HG03139 (cell line): ENCODE data around the gene LLPH.
A peak's percentile ranks its signal among the peaks of the same experiment; 100 is the strongest.

ENCODE experiments used
- ATAC-seq: cut with Tn5 transposase; IDR thresholded peaks from one replicate; pipeline ENCODE4 v1.9.1; 2021; ENCODE audit not compliant: unreplicated experiment

LLPH gene

DNA sequence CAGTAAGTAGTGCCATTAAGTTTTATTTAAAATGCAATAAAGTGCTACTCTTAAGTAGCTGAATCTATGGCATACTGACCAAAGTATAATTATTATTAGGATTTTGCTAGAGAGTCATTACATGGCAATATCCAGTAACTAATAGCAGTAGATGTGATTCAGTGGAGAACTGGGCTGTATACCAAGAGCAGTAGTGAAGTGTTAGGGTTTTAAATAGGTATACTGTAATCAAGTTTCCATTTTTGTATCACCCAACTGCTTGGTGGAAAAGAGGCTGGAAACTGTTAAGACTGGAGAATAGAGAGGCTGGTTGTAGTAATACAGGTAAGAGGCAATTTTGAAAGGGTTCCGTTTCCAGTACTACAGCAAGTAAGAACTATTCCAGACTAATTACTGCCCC lies 13.3 kb upstream of the LLPH start:
- no peak for ATAC-seq

DNA sequence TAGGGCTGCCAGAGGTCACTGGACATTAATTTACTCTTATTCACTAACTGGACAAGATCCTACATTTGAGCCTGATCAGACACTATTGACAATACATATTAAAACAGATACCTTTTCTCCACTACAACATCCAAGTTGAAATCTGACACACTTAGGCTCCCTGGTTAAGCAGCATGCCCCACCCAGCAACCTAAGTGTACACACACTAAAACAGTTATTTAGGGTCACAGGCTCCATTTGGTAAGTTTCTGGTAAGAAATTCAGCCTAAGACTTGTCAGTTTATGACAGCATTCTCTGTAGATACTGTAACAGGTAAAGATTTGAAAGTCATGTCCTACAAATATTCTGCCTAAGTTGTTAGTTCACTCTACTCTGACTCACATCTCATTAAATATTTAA lies 12.3 kb upstream of the LLPH start:
- ATAC-seq: no peak

DNA sequence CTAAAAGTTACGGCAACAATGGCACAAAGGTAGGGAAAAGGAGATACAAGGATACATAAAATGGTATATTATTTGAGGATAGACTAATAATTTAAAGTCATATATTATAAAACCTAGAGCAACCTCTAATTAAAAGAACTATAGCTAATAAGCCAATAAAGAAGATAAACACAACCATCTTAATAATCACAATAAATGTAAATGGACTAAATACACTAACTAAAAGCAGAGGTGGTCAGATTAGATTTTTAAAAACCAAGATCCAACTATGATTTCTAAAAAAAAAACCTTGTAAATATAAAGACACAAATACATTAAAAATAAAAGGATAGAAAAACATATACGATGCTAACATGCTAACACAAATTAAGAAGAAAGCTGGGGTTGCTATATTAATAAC lies 10.7 kb upstream of the LLPH start:
- no peak for ATAC-seq

DNA sequence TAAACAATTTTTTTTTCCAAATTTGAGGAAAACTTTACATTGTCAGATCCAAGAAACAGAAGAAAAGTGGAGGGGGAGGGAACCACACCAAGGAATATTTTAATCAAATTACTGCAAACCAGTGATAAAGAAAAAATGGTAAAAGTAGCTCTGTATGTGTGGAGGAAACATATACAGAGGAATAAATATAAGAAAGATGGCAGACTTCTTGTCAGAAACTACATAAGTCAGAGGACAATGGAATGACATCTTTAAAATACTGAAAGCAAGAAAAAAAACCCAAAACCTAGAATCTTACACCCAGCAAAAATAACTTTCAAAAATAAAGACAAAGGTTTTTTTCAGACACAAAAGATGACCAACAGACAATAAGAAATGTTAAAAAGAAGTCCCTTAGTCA lies 10.2 kb upstream of the LLPH start:
- ATAC-seq: no peak

DNA sequence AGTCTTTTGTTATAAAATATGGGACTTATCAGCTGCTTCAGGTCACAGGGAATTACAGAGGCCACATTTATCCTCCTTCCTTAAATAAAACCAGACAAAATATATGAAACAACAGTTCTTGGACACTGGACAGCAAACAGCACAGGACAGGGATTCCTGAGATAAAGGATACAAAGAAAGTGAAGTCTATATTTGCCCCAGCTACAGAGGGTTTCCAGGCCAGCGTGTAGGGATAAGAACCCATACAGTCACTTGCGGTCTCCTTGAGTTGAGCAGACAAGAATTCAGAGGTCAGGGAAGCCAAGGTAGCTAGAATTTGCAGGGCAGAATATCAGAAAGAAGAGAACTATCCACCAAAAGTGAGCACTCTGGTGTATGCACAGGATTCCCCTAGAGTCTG lies 8.8 kb upstream of the LLPH start:
- ATAC-seq: no peak

DNA sequence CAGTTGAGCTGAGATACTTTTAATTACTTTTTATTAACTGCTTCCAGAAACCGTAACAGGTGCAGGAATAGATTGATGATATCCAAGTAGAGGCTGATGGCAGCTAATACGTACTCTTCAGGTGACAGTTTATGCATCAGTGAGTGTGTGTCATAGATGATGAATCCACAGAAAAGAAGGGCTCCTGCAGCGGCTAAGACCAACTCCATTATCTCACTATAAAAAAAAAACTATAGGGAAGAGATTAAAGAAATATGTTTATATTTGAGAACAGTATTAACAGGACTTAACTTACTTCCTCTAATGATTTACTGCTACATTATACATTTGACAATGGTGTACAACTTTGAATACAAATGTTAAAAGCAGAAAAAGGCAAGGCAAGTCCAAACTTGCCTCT lies 7.4 kb upstream of the LLPH start:
- ATAC-seq: no peak

DNA sequence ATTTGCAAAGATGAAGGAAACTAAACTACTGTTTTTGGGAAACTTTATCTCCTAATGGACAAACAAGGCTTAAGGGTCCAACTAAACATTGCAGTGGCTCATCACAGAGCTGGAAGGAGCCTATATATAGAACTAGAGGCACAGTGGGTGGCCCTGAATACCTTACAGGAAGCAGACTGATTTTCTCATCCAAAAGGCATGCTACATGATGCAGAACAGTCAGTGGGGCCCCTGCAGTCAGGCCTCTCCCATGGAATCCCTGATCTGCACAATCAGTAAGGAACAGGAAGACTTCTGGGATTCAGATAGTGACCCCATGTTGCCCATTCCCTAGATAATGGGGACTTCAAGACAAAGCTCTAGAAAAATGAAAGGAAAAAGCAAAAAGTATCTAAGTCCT lies 1.9 kb upstream of the LLPH start:
- no peak for ATAC-seq

DNA sequence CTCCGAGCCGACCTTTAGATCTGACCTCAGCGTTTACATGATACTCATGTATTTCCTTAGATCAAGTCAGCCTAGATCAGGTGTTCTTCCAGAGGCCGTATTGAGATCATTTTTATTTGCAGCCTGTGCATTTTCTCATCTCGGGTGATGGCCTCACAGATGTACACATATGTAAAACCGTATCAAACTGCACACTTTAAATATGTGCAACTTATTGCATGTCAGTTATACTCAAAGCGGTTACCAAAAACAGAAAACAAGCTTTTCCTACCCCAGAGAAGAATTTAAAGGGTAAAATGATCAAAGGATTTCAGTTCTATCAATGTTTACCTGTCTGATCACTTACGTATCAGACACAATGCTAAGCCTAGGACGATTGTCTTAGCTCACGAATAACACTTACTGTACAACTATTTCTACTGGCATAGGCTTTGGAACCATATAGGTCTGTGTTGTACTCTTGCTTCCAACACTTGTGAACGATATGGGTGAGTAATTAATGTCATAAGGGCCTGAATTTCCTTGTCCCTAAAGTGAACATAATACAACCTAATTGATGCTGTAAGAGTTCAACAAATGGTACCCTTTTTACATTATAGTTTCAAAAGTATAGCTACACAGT lies 628 bp upstream of the LLPH start:
- peak; percentile 8 for ATAC-seq

DNA sequence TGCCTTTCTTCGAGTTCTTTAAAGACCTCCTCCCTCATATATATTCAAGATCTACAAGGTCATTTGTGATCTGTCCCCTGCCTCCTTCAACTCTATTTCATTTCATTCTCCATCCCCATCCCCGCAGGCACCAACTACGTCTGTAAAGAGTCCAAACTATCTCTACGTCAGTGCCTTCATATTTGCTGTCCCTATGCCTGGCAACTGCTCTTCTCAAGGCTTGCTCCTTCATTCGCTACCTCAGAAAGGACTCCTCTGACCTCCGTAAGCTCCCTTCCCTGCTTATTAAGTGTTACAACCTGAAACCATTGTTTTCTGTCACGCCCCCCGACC lies 650 bp downstream of the LLPH start:
- no peak for ATAC-seq

DNA sequence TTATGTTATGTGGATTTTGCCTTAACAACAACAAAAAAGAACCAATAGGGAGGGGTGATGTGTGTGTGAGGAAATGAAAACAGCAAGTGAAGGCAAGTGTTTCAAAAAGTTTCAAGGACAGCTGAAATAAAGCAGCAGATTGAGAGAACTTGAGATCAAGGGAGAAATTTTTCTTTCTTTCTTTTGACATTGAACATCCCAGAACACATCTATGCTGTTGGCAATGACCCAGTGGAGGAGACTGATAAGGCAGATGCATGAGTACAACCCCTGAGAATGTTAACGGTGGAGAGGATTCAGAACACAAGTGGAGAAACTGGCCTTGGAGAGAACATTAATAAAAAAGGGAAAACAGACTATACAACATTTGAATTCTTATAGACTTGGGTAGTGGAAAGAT lies 2.9 kb downstream of the LLPH start:
- ATAC-seq: no peak

DNA sequence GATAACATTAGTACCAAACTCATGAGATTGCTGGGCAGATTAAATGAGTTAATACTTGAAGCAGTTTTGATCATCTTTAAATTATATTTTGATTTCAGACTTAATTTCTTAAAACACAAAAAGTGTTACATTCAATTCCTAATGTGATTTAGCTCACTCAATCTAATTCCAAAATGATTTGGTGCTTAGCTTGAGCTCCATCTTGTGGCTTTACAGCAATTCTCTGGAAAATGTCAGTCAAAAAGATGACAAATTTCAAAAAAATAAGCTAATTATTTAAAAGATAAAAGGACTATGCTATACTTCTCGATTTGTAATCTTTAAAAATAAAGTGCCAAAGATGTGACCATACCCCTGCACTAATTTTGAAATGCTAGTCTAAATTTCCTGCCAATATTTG lies 10.1 kb downstream of the LLPH start:
- ATAC-seq: no peak

DNA sequence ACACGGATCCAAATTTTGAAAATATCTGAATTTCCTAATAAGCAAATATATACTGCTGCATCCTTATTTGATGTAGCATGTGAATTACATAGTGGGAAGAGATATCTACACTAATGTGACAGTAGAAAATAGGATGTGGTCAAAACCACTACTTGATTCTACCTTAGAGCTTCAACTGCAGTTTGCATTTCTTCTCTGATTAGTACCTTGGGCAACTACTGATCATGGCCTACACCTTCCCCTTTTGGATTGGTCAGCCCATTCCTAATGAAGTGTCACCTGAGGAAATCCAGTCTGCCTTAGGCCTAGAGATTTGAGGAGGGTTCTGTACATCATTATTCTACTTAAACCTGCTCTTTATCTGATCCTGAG lies 10.7 kb downstream of the LLPH start:
- ATAC-seq: no peak

DNA sequence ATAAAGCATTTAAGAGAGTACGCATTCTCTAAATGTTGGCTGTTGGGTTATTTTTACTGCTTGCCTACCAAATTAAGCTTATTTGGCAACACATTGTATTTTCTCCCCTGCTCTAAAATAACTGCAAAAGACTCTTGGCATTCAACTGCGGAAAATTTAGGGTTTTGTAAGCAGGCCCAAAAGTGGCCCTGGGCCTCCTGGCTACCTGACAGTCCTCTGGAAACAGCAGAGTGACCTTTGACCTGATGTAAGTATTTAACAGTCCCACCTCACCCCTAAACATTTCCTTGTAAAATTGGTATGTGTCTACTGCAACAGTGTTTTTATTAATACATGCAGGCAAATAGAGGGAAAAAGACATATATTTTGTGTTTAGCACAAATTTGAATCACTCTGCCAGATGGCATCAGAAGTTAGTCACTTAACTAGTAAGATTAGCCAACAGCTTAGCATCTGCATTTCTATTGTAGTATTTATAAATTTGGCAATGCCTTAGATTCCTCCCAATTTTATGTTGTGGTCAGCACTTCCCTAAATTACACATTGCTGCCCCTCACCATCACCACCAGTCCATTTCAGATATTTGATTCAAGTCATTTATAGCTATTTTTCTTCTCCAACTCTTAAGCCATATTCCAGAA lies 11.2 kb downstream of the LLPH start:
- ATAC-seq: no peak

DNA sequence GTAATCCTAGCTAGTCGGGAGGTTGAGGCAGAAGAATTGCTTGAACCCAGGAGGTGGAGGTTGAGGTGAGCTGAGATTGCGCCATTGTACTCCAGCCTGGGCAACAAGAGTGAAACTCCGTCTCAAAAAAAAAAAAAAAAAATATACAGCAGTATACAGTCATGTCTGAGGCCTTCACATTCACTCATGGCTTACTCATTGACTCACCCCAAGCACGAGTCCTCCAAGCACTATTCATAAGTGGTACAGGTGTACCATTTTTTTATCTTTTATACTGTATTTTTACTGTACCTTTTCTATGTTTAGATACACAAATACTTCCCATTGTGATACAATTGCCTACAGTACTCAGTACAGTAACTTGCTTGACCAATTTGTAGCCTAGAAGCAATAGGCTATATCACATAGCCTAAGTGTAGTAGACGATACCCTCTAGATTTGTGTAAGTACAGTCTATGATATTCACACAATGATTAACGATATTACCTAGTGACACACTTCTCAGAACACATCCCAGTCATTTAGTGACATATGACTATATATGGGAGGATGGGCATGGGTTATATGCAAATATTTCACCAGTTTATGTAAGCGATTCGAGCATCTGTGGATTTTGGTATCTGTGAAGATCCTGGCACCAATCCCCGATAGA lies 12.2 kb downstream of the LLPH start:
- ATAC-seq: no peak

DNA sequence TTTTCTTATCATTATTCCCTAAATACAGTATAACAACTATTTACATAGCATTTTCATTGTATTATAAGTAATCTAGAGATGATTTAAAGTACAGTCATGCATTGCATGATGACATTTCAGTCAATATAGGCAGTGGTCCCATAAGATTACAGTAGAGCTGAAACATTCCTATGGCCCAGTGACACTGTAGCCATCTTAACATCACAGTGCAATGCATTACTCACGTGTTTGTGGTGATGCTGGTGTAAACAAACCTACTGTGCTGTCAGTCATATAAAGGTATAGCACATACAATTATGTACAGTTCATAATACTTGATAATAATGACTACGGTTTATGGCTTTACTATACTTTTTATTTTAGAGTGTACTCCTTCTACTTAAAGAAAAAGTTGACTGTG lies 13.3 kb downstream of the LLPH start:
- no peak for ATAC-seq

DNA sequence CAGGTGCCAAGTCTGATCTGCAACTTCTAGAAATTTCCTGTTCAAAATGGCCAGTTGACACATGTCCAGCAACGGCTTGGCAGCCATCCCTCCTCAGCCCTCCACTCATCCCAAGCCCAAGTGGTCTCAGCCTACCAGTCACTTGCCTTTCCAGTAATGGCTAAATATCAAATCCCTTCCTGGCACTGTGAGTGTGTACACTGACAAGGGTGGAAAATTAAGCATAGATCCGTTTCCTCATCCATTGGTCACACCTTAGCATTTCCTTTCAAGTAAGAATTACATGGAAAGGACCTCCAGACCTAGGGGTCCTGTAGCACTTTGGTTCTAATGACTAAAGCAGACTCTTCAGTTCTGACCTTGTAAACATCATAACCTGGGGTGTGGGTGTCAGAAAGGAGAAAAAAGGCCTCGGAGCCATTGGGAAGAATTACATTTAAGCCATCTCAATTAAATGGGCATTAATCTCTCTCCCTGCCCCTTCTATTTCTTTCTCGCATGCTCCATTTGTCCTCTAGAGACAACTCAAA lies 15.4 kb downstream of the LLPH start:
- no peak for ATAC-seq

DNA sequence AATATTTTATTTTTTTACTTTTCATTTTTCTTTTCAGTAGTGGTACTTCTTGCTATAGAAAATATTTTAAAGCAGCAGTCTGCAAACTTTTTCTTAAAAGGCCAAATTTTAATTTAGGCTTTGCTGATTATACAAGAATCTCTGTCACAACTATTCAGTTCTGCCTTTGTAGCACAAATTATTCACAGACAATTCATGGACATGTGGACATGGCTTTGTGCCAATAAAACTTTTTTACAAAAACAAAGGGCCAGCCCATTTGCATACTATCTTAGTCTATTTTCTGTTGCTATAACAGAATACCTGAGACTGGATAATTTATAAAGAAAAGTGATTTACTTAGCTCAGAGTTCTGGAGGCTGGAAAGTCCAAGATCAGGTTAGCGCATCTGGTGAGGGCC lies 17.1 kb downstream of the LLPH start:
- no peak for ATAC-seq

DNA sequence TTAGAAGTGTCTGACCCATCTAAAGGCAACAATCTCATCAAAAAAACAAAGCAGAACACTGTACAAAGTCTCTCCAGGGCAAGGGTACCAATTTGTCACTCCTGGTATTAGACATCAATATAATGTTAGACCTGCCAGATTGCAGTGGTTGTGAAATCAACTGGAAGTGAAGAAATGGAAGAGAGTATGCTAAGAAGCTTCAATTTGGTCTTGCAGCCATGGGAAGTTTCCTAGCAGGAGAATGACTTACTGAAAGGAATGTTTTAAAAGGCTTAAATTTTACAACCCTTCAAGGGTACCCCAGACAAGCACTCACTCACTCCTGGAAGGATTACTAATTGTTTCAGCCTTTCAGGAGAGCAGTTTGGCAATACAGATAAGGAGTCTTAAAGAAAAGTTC lies 18.9 kb downstream of the LLPH start:
- ATAC-seq: no peak

DNA sequence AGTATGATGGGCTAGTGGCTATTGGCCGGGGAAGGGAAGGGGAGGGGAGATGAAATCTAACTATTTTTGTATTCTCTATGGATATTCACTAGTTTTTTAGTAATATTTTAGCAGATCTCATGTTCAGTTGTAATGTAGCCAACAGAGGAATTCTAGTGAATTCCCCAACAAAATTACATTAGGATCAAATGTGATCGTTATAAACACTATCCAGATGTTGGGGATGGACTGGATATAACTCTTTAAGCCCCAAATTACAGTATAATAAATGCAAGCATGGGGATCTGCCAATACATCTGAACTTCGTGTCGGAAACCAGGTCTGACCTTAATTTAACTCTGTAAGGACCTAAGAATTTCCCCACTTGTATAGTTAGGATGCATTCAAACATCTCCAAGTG lies 21.5 kb downstream of the LLPH start:
- ATAC-seq: no peak

DNA sequence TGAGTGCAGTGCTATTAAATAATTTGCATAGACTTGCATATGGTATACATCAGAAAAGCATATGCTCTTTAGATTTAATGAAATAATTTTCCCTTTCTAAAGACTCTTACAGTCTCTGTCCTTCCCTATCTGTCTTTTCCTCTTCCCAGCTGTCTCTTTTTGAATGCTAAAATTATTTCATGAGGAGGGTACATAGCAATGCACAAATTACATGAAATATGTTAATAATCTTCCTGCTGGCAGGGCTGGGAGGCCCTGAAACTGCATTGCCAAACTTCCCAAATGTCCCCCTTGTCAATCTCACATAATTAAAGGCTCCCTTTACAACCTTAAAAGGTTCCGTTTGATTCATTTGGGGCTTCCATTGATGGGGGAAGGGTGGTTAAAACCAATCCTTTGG lies 22.2 kb downstream of the LLPH start:
- ATAC-seq: no peak

DNA sequence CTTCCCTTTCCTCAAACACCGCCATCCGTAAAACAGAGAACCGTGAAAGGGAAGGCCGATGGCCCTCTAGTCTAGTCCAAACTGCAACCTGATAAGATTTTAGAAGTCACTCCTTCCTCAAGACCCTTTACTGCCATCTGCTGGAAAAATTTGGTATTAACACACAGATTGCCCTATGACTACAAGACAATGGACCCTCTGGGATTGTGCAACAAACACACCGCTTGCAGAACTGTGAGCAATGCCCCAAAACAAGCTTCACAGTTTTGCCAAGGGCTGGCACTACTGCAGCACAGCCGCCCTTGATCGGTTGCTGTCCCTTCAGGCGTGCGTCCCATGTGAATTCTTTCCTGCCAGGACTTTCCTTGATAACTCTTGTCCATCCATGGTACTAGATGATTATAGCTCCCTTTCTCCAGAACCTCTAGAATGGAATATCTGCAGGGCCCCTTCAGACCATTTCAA lies 23.1 kb downstream of the LLPH start:
- peak; percentile 89 for ATAC-seq

DNA sequence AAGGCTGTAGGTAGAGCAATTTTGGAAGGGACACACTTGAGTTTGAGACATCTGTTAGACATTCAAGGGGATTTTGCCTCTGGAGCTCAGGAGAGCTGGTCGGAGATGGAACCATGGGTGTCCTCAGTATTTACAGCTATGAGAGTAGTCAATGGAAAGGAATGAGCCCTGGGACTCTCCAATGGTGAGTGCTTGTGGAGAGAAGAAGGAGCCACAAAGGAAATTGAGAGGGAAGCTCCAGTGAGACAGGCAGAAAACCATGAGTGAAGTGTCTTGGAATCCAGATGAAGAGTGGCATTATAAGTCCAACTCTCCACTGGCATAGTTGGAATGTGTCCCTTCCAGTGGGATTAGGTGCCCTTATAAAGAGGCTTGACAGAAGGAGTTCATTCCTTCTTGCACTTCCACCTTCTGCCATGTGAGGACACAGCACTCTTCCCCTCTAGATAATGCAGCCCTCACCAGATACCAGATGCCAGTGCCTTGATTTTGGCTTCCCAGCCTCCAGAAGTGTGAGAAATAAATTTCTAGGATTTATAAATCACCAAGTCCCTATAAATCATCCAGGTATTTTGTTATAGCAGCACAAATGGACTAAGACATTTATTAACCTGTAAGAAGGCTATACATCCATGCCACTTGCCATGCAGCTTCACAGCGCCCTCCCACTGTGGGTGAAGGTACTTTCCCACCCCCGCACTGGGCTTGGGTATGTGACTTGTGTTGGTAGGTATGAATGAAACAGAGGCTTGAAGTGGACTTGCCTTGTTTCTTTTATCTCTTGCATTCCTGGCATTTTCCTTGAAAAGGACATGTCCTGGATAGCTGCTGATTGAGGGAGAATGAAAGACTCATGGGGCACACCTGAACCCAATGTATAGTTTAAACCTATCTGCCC lies 27.3 kb downstream of the LLPH start:
- no peak for ATAC-seq
